Measurements from ENCODE around the gene ZNF460.

DNA sequence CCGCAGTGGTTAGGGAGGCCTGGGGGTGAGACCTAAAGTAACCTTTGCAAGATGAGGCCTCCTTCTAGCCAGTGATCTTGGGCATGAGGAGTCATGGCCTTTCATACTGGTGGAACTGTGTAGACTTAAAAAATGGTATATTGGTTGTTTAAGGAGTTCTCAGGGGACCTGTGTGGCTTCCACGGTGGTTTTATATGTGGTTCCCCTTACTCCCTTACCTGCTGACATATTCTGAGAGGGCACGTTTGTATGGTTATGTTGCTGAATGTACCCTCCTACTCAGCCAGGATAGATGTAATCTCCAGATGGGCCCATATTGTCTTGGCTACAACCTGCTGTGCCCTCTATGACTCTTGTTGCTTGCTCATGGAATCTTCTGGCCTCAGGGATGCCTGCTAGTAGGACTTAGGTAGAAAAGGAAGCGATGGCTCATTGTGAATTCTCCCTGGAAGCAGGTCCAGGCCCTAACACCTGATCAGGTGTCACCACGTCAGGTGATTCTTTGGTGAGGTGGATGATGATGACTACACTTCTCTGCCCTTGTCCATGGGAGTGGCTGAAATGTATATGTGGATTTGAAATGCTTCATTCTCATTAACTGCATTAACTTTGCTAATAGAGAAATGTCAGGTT, 1.8 kb downstream of the ZNF460 start:
- no peak for TF ChIP-seq CTCF (conservative IDR thresholded peaks at IDR 0.05 in 1 of 2, IDR thresholded peaks at IDR 0.05 in 1 of 2; ENCODE audit: low read depth in 1 of 2, low read length in 2 of 2)
- no peak for TF ChIP-seq EZH2 (IDR thresholded peaks at IDR 0.05; ENCODE audit: low read length, missing control alignments)

Measured in fibroblast of lung (primary cell).